Measurements from ENCODE around the gene ZNF43. TPM values are rescaled to one million over a fixed set of nuclear protein-coding genes. Genes with fewer than 3 reads are reported as not detected.
"Not testable (repeated sequence)": the region's sequence is repeated elsewhere in the genome, so short reads cannot be mapped to it uniquely, and the experiment has no call there.

Gene ZNF43
- polyA plus RNA-seq, 3 donors = 1.1 to 3.0 (median 3.0) TPM

- no peaks in the 10 kb centered on the region for H3K36me3 ChIP-seq (replicated peaks in 1 of 2; ENCODE audit: control insufficient read depth in 1 of 2, insufficient read depth in 2 of 2, low read length in 2 of 2)
- H2AFZ ChIP-seq (ENCODE audit: insufficient read depth, low read depth, low read length, poor library complexity, severe bottlenecking) = no peak overlapping the region
- H4K20me1 ChIP-seq (ENCODE audit: insufficient read depth, low read length) = no peaks in the 10 kb centered on the region
- H3K4me3 Mint-ChIP-seq = no peak overlapping the region
- no peaks in the 10 kb centered on the region for H3K4me1 Mint-ChIP-seq
- H3K27me3 Mint-ChIP-seq (ENCODE audit: low read depth in 3 of 3) = peaks cover 0 to 1% (median 0%) of the 10 kb centered on the region in 3 donors
- WGBS (ENCODE audit: insufficient coverage) = 80% methylated on average over 1 of the region's 4 CpGs
- H3K27ac Mint-ChIP-seq = no peak overlapping the region
- TF ChIP-seq, protein P1, sequence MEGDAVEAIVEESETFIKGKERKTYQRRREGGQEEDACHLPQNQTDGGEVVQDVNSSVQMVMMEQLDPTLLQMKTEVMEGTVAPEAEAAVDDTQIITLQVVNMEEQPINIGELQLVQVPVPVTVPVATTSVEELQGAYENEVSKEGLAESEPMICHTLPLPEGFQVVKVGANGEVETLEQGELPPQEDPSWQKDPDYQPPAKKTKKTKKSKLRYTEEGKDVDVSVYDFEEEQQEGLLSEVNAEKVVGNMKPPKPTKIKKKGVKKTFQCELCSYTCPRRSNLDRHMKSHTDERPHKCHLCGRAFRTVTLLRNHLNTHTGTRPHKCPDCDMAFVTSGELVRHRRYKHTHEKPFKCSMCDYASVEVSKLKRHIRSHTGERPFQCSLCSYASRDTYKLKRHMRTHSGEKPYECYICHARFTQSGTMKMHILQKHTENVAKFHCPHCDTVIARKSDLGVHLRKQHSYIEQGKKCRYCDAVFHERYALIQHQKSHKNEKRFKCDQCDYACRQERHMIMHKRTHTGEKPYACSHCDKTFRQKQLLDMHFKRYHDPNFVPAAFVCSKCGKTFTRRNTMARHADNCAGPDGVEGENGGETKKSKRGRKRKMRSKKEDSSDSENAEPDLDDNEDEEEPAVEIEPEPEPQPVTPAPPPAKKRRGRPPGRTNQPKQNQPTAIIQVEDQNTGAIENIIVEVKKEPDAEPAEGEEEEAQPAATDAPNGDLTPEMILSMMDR (IDR thresholded peaks at IDR 0.05) = no peak
- no peaks in the 10 kb centered on the region for H3K79me2 ChIP-seq (ENCODE audit: insufficient read depth, low read length)
- intact Hi-C loops (cut with micrococcal nuclease) = no loop called here
- no peaks in the 10 kb centered on the region for H3K4me1 ChIP-seq (ENCODE audit: control insufficient read depth in 1 of 2, insufficient read depth in 2 of 2, low read length in 2 of 2)
- DNase-seq = no peak
- H3K9me3 ChIP-seq (replicated peaks in 1 of 2; ENCODE audit: control insufficient read depth in 1 of 2, insufficient read depth in 1 of 2, low read length in 2 of 2) = peaks cover 23 to 44% of the 10 kb centered on the region in 2 donors
- H3K27me3 ChIP-seq (ENCODE audit: control insufficient read depth in 2 of 2, insufficient read depth in 2 of 2, low read length in 2 of 2) = no peaks in the 10 kb centered on the region
- no peak overlapping the region for H3K4me3 ChIP-seq (replicated peaks in 1 of 3; ENCODE audit: low read depth in 2 of 3, low read length in 3 of 3)
- peaks cover 12 to 61% (median 44%) of the 10 kb centered on the region in 7 donors for H3K9me3 Mint-ChIP-seq
- H3K4me2 ChIP-seq (replicated peaks; ENCODE audit: extremely low read depth, low read length, poor library complexity, severe bottlenecking) = no peak overlapping the region
- H3K27ac ChIP-seq (ENCODE audit: low read depth in 1 of 2, low read length in 2 of 2) = no peak overlapping the region
- no peaks in the 10 kb centered on the region for H3K36me3 Mint-ChIP-seq
- H3K9ac ChIP-seq (ENCODE audit: insufficient read depth, low read length, poor library complexity, severe bottlenecking) = no peak overlapping the region
Observed at GRCh38 chr19:21878646-21879045, 42.7 kb upstream of the ZNF43 start.

DNA sequence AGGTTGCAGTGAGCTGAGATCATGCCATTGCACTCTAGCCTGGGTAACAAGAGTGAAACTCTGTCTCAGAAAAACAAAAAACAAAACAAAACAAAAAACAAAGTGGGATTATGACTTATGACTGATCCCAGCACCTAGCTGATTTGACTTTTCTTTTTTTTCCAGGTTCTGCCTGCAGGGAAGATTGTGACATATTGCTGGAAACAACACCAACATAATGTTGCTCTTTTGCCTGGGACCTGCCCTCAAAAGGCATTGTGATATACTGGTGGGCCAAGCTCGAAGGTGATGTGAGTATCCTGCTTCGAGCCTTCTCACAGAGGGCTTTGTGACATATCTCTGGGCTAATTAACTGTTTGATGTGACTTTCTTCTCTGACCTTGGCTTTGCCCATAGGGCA lies 42.0 kb upstream of the ZNF43 start:
- intact Hi-C loops (cut with micrococcal nuclease) = no loop called here
- no peaks in the 10 kb centered on the region for H3K36me3 Mint-ChIP-seq

DNA sequence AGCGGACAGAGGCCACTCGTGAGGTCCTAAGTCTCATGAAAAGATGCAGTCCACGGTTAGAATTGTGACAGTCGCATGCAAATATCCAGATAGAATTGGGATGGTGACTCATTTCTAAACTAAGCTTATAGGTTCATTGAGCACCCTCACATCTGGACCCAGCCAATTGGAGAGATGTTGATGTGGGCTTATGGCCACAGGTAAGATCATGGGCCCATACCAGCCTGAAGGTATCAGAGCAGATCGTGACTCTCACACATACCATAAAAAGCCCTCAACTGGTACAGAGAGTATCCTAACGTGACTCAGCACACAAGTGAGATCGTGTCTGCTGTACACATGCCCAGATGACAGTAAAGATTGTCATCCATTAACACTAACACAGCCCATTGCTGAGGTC lies 40.6 kb upstream of the ZNF43 start:
- H3K4me2 ChIP-seq (replicated peaks; ENCODE audit: extremely low read depth, low read length, poor library complexity, severe bottlenecking); H3K27me3 Mint-ChIP-seq (ENCODE audit: low read depth in 3 of 3); H3K9ac ChIP-seq (ENCODE audit: insufficient read depth, low read length, poor library complexity, severe bottlenecking); H2AFZ ChIP-seq (ENCODE audit: insufficient read depth, low read depth, low read length, poor library complexity, severe bottlenecking); H3K36me3 ChIP-seq (replicated peaks in 1 of 2; ENCODE audit: control insufficient read depth in 1 of 2, insufficient read depth in 2 of 2, low read length in 2 of 2); H3K36me3 Mint-ChIP-seq; H3K4me1 ChIP-seq (ENCODE audit: control insufficient read depth in 1 of 2, insufficient read depth in 2 of 2, low read length in 2 of 2); intact Hi-C loops (cut with micrococcal nuclease); H3K4me3 ChIP-seq (replicated peaks in 1 of 3; ENCODE audit: low read depth in 2 of 3, low read length in 3 of 3); H3K4me1 Mint-ChIP-seq; DNase-seq; H4K20me1 ChIP-seq (ENCODE audit: insufficient read depth, low read length); H3K27ac ChIP-seq (ENCODE audit: low read depth in 1 of 2, low read length in 2 of 2); H3K27ac Mint-ChIP-seq; H3K4me3 Mint-ChIP-seq; H3K27me3 ChIP-seq (ENCODE audit: control insufficient read depth in 2 of 2, insufficient read depth in 2 of 2, low read length in 2 of 2); H3K79me2 ChIP-seq (ENCODE audit: insufficient read depth, low read length): not testable (repeated sequence)
- H3K9me3 Mint-ChIP-seq = peaks cover 15 to 53% (median 35%) of the 10 kb centered on the region in 7 donors
- H3K9me3 ChIP-seq (replicated peaks in 1 of 2; ENCODE audit: control insufficient read depth in 1 of 2, insufficient read depth in 1 of 2, low read length in 2 of 2) = peaks cover 23 to 43% of the 10 kb centered on the region in 2 donors
- WGBS (ENCODE audit: insufficient coverage) = 97% methylated on average over 4 of the region's 7 CpGs

More for the DNA sequence above, 42.0 kb upstream of the ZNF43 start:
- Mint-ChIP-seq H3K4me1 (no peaks in the 10 kb centered on the region), H3K9me3 (peaks cover 12 to 54% (median 41%) of the 10 kb centered on the region in 7 donors), H3K27ac (no peak overlapping the region), H3K27me3 (ENCODE audit: low read depth in 3 of 3) (peaks cover 0 to 1% (median 0%) of the 10 kb centered on the region in 3 donors), H3K4me3 (no peak overlapping the region)
- DNase-seq = no peak
- no peak overlapping the region for H3K4me2 ChIP-seq (replicated peaks; ENCODE audit: extremely low read depth, low read length, poor library complexity, severe bottlenecking)
- H3K27ac ChIP-seq (ENCODE audit: low read depth in 1 of 2, low read length in 2 of 2) = no peak overlapping the region
- WGBS (ENCODE audit: insufficient coverage) = 94% methylated on average over 2 of the region's 2 CpGs
- no peaks in the 10 kb centered on the region for H3K27me3 ChIP-seq (ENCODE audit: control insufficient read depth in 2 of 2, insufficient read depth in 2 of 2, low read length in 2 of 2)
- H3K36me3 ChIP-seq (replicated peaks in 1 of 2; ENCODE audit: control insufficient read depth in 1 of 2, insufficient read depth in 2 of 2, low read length in 2 of 2) = no peaks in the 10 kb centered on the region
- H3K4me1 ChIP-seq (ENCODE audit: control insufficient read depth in 1 of 2, insufficient read depth in 2 of 2, low read length in 2 of 2) = no peaks in the 10 kb centered on the region
- no peaks in the 10 kb centered on the region for H4K20me1 ChIP-seq (ENCODE audit: insufficient read depth, low read length)
- peaks cover 20 to 43% of the 10 kb centered on the region in 2 donors for H3K9me3 ChIP-seq (replicated peaks in 1 of 2; ENCODE audit: control insufficient read depth in 1 of 2, insufficient read depth in 1 of 2, low read length in 2 of 2)
- TF ChIP-seq, protein P1 (IDR thresholded peaks at IDR 0.05) = no peak
- H3K9ac ChIP-seq (ENCODE audit: insufficient read depth, low read length, poor library complexity, severe bottlenecking) = no peak overlapping the region
- no peak overlapping the region for H2AFZ ChIP-seq (ENCODE audit: insufficient read depth, low read depth, low read length, poor library complexity, severe bottlenecking)
- no peak overlapping the region for H3K4me3 ChIP-seq (replicated peaks in 1 of 3; ENCODE audit: low read depth in 2 of 3, low read length in 3 of 3)
- H3K79me2 ChIP-seq (ENCODE audit: insufficient read depth, low read length) = no peaks in the 10 kb centered on the region

All from CD14-positive monocyte (primary cell).